CD4-positive, alpha-beta memory T cell (primary cell): ENCODE results near the gene WNT2B. TPM values are rescaled to one million over a fixed set of nuclear protein-coding genes. Genes with fewer than 3 reads are reported as not detected.

Experiments
- CTCF ChIA-PET: fragments of 350-600 bp; sonication (Branson Sonifier 250); formaldehyde crosslinking; loops from one replicate; lab custom pipeline; 2021; ENCODE audit warnings: inconsistent platforms; ENCODE audit not compliant: partially characterized antibody; lab: Charles Lee
- POLR2A ChIA-PET: fragments of 350-600 bp; sonication (Branson Sonifier 250); formaldehyde crosslinking; loops from one replicate; lab custom pipeline; 2021; ENCODE audit not compliant: partially characterized antibody; lab: Charles Lee
- DNase-seq, 5 donors: peaks; one replicate each; pipeline versions ENCODE4 v3.0.0 to v3.0.0-alpha.2; 2020 to 2022; ENCODE audit warnings: mixed read lengths in 1 of 5
- H3K27ac ChIP-seq: one replicate; pipeline ENCODE4 v1.7.0; 2013; ENCODE audit warnings: low read depth, low read length
- H3K27me3 ChIP-seq: 2 replicates; pipeline ENCODE4 v1.7.0; 2013; ENCODE audit warnings: mild to moderate bottlenecking, low read length, moderate library complexity; ENCODE audit not compliant: insufficient read depth
- H3K36me3 ChIP-seq: 2 replicates; pipeline ENCODE4 v1.7.0; 2013; ENCODE audit warnings: mild to moderate bottlenecking, low read length, moderate library complexity; ENCODE audit not compliant: insufficient read depth
- H3K4me1 ChIP-seq: 2 replicates; pipeline ENCODE4 v1.7.0; 2013; ENCODE audit warnings: mild to moderate bottlenecking, low read length, moderate library complexity; ENCODE audit not compliant: insufficient read depth
- H3K4me3 ChIP-seq, 2 donors: one replicate each; pipeline ENCODE4 v1.7.0; 2013; ENCODE audit warnings: low read length in 2 of 2, mild to moderate bottlenecking in 1 of 2
- H3K9me3 ChIP-seq, 2 donors: one replicate each; pipeline ENCODE4 v1.7.0; 2013; ENCODE audit warnings: low read length in 2 of 2, control low read depth in 1 of 2; ENCODE audit not compliant: control insufficient read depth in 1 of 2
- H3K27ac Mint-ChIP-seq, 7 donors: one replicate each; pipeline ENCODE4 v1.8.0; 2020 to 2021; ENCODE audit warnings: mixed read lengths in 7 of 7, mild to moderate bottlenecking in 6 of 7, inconsistent platforms in 3 of 7, moderate library complexity in 3 of 7
- H3K27me3 Mint-ChIP-seq, 2 donors: one replicate each; pipeline ENCODE4 v1.8.0; 2020 to 2021; ENCODE audit warnings: mixed read lengths in 2 of 2
- H3K36me3 Mint-ChIP-seq, 2 donors: one replicate each; pipeline ENCODE4 v1.8.0; 2020 to 2021; ENCODE audit warnings: mixed read lengths in 2 of 2, inconsistent platforms in 1 of 2, mild to moderate bottlenecking in 1 of 2
- H3K4me1 Mint-ChIP-seq, 4 donors: one replicate each; pipeline ENCODE4 v1.8.0; 2020 to 2021; ENCODE audit warnings: mixed read lengths in 4 of 4, mild to moderate bottlenecking in 1 of 4
- H3K4me3 Mint-ChIP-seq, 8 donors: one replicate each; pipeline ENCODE4 v1.8.0; 2020 to 2021; ENCODE audit warnings: mixed read lengths in 8 of 8, mild to moderate bottlenecking in 7 of 8, moderate library complexity in 6 of 8, inconsistent platforms in 3 of 8
- H3K9me3 Mint-ChIP-seq, 8 donors: one replicate each; pipeline ENCODE4 v1.8.0; 2020 to 2021; ENCODE audit warnings: mixed read lengths in 8 of 8, mild to moderate bottlenecking in 5 of 8, inconsistent platforms in 3 of 8, moderate library complexity in 1 of 8
- intact Hi-C: fragments of 100-400 bp; cut with micrococcal nuclease; formaldehyde crosslinking; loops from one replicate; pipeline ENCODE4 v1.15.1; 2023
- polyA plus RNA-seq, 2 donors: library from polyadenylated mRNA; unstranded; fragments of 300-500 nt; fragmentation: Illumina TruSeq; gene quantifications; one replicate each; pipeline ENCODE4 v1.2.3, GENCODE V29; 2021
- total RNA-seq, 2 experiments: library from RNA; stranded (reverse); gene quantifications; one replicate each; pipeline ENCODE4 v1.2.3, GENCODE V29; 2021

Gene WNT2B
- total and polyA plus RNA-seq, 4 experiments from 2014 or later = 0.21 to 0.91 (median 0.46) TPM

- Histone ChIP-seq H3K4me3 (no peak overlapping the region), H3K27me3 (no peaks in the 10 kb centered on the region), H3K36me3 (no peaks in the 10 kb centered on the region), H3K4me1 (no peaks in the 10 kb centered on the region), H3K27ac (no peak overlapping the region), H3K9me3 (no peaks in the 10 kb centered on the region)
- Mint-ChIP-seq H3K27ac (no peak overlapping the region), H3K4me1 (no peaks in the 10 kb centered on the region), H3K36me3 (peaks cover 13 to 17% of the 10 kb centered on the region in 2 donors), H3K4me3 (no peak overlapping the region), H3K27me3 (no peaks in the 10 kb centered on the region), H3K9me3 (no peaks in the 10 kb centered on the region)
- DNase-seq = no peak
- POLR2A ChIA-PET = no interaction called here
- intact Hi-C loops = no loop called here
- CTCF ChIA-PET = no interaction called here
Measured at GRCh38 chr1:112557385-112557784, 48.6 kb downstream of the WNT2B start.

GRCh38 chr1:112558634-112559033 lies 49.9 kb downstream of the WNT2B start:
- Mint-ChIP-seq H3K27ac (no peak overlapping the region), H3K9me3 (no peaks in the 10 kb centered on the region), H3K36me3 (peaks cover 17 to 22% of the 10 kb centered on the region in 2 donors), H3K27me3 (no peaks in the 10 kb centered on the region), H3K4me1 (no peaks in the 10 kb centered on the region), H3K4me3 (no peak overlapping the region)
- H3K4me1 ChIP-seq = no peaks in the 10 kb centered on the region
- H3K4me3 ChIP-seq = no peak overlapping the region
- ChIA-PET CTCF (no interaction called here), POLR2A (no interaction called here)
- intact Hi-C loops = no loop called here
- H3K9me3 ChIP-seq = no peaks in the 10 kb centered on the region
- H3K27me3 ChIP-seq = no peaks in the 10 kb centered on the region
- DNase-seq = no peak
- H3K36me3 ChIP-seq = no peaks in the 10 kb centered on the region
- H3K27ac ChIP-seq = no peak overlapping the region

DNA sequence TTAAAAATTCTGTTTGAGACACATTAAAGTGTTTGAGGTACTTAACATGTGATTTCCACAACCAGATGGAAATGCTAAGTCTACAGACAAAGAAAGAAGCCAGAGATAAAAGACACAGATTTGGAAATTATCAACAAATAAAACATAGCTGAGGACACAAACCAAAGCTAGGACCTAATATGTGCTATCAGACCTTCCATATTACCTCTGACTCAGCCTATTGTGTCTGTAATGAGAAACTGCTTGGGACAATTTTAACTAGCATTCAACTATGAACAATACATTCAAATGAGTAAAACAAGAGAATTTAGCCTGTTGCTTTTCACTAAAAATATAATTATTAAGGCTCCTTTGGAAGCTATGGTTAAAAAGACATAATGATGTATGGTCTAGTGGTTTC lies 54.6 kb downstream of the WNT2B start:
- POLR2A ChIA-PET = no interaction called here
- H3K4me3 Mint-ChIP-seq = no peak overlapping the region
- Histone ChIP-seq H3K4me3 (no peak overlapping the region), H3K27ac (no peak overlapping the region), H3K4me1 (no peaks in the 10 kb centered on the region), H3K9me3 (no peaks in the 10 kb centered on the region), H3K36me3 (no peaks in the 10 kb centered on the region), H3K27me3 (no peaks in the 10 kb centered on the region)
- H3K27me3 Mint-ChIP-seq = no peaks in the 10 kb centered on the region
- peaks cover 10 to 18% of the 10 kb centered on the region in 2 donors for H3K36me3 Mint-ChIP-seq
- intact Hi-C loops = no loop called here
- DNase-seq = no peak
- peaks cover 0 to 1% (median 0%) of the 10 kb centered on the region in 4 donors for H3K4me1 Mint-ChIP-seq
- H3K9me3 Mint-ChIP-seq = no peaks in the 10 kb centered on the region
- no peak overlapping the region for H3K27ac Mint-ChIP-seq
- CTCF ChIA-PET = no interaction called here

GRCh38 chr1:112564081-112564480 lies 55.3 kb downstream of the WNT2B start:
- no peaks in the 10 kb centered on the region for H3K27me3 Mint-ChIP-seq
- Histone ChIP-seq H3K4me1 (no peaks in the 10 kb centered on the region), H3K4me3 (no peak overlapping the region), H3K36me3 (peaks cover under 1% of the 10 kb centered on the region), H3K27ac (no peak overlapping the region), H3K9me3 (no peaks in the 10 kb centered on the region), H3K27me3 (no peaks in the 10 kb centered on the region)
- peaks cover 10 to 18% of the 10 kb centered on the region in 2 donors for H3K36me3 Mint-ChIP-seq
- peaks cover 0 to 1% (median 0%) of the 10 kb centered on the region in 4 donors for H3K4me1 Mint-ChIP-seq
- DNase-seq = no peak
- ChIA-PET POLR2A (no interaction called here), CTCF (no interaction called here)
- no peaks in the 10 kb centered on the region for H3K9me3 Mint-ChIP-seq
- no peak overlapping the region for H3K27ac Mint-ChIP-seq
- no peak overlapping the region for H3K4me3 Mint-ChIP-seq
- intact Hi-C loops = no loop called here

DNA sequence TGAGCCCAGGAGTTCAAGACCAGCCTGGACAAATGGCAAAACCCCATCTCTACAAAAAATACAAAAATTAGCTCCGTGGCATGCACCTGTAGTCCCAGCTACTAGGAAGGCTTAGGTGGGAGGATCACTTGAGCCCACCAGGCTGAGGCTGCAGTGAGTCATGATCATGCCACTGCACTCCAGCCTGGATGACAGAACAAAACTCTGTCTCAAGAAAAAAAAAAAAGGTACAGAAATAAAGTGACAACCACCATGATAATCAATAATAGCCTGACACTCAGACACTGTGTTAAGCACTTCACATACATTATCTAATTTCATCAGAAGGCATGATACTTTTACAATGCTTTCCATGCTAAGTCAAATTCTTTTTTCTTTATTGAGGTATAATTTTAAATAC lies 57.0 kb downstream of the WNT2B start:
- Mint-ChIP-seq H3K4me1 (peaks cover 0 to 1% (median 0%) of the 10 kb centered on the region in 4 donors), H3K9me3 (no peaks in the 10 kb centered on the region), H3K36me3 (peaks cover 15 to 21% of the 10 kb centered on the region in 2 donors), H3K4me3 (no peak overlapping the region), H3K27me3 (no peaks in the 10 kb centered on the region), H3K27ac (no peak overlapping the region)
- Histone ChIP-seq H3K9me3 (no peaks in the 10 kb centered on the region), H3K36me3 (peaks cover 6% of the 10 kb centered on the region), H3K27me3 (no peaks in the 10 kb centered on the region), H3K4me1 (no peaks in the 10 kb centered on the region), H3K4me3 (no peak overlapping the region), H3K27ac (no peak overlapping the region)
- intact Hi-C loops = no loop called here
- ChIA-PET POLR2A (no interaction called here), CTCF (interaction anchor here (1.1 kb wide), 1 partner anchor 12 kb away, joined by 3 read pairs; no protein-coding TSS in a partner anchor)
- DNase-seq = no peak

GRCh38 chr1:112575154-112575804 lies 66.5 kb downstream of the WNT2B start:
- Mint-ChIP-seq H3K27me3 (no peaks in the 10 kb centered on the region), H3K36me3 (peaks cover 36% of the 10 kb centered on the region in 2 donors), H3K4me1 (peaks cover 0 to 1% (median 0%) of the 10 kb centered on the region in 4 donors), H3K9me3 (no peaks in the 10 kb centered on the region), H3K27ac (no peak overlapping the region), H3K4me3 (no peak overlapping the region)
- no peak overlapping the region for H3K4me3 ChIP-seq
- DNase-seq = no peak
- H3K9me3 ChIP-seq = no peaks in the 10 kb centered on the region
- no peak overlapping the region for H3K27ac ChIP-seq
- CTCF ChIA-PET = interaction anchor here (1.2 to 1.3 kb wide), 2 partner anchors 20 to 141 kb away, joined by 3 read pairs; no protein-coding TSS in a partner anchor
- H3K4me1 ChIP-seq = no peaks in the 10 kb centered on the region
- H3K27me3 ChIP-seq = no peaks in the 10 kb centered on the region
- POLR2A ChIA-PET = no interaction called here
- intact Hi-C loops = no loop called here
- no peaks in the 10 kb centered on the region for H3K36me3 ChIP-seq

- Histone ChIP-seq H3K27me3 (no peaks in the 10 kb centered on the region), H3K27ac (no peak overlapping the region), H3K36me3 (no peaks in the 10 kb centered on the region), H3K9me3 (no peaks in the 10 kb centered on the region), H3K4me3 (no peak overlapping the region), H3K4me1 (no peaks in the 10 kb centered on the region)
- POLR2A ChIA-PET = no interaction called here
- H3K4me3 Mint-ChIP-seq = no peak overlapping the region
- H3K36me3 Mint-ChIP-seq = peaks cover 34 to 36% of the 10 kb centered on the region in 2 donors
- CTCF ChIA-PET = interaction anchor here (1.2 to 1.3 kb wide), 2 partner anchors 19 to 140 kb away, joined by 3 read pairs; no protein-coding TSS in a partner anchor
- DNase-seq = no peak
- H3K9me3 Mint-ChIP-seq = no peaks in the 10 kb centered on the region
- peaks cover 0 to 1% (median 0%) of the 10 kb centered on the region in 4 donors for H3K4me1 Mint-ChIP-seq
- intact Hi-C loops = no loop called here
- no peak overlapping the region for H3K27ac Mint-ChIP-seq
- no peaks in the 10 kb centered on the region for H3K27me3 Mint-ChIP-seq
Measured at GRCh38 chr1:112576240-112576639, 67.5 kb downstream of the WNT2B start.
